Peyer's patch (tissue), 4 donors: ENCODE data around the gene FGR. TPM values are rescaled to one million over a fixed set of nuclear protein-coding genes. Genes with fewer than 3 reads are reported as not detected.

Experiments
- DNase-seq, 3 donors: peaks; one replicate each; pipeline ENCODE4 v3.0.0-alpha.2; 2017 to 2019
- H3K27ac ChIP-seq, 4 donors: fragments of 200-600 bp; sonication (generic); one replicate each; pipeline ENCODE4 v1.5.1; 2016 to 2019
- H3K27me3 ChIP-seq, 2 donors: fragments of 200-600 bp; sonication (generic); one replicate each; pipeline ENCODE4 v1.5.1; 2019
- H3K36me3 ChIP-seq, 3 donors: fragments of 200-600 bp; sonication (generic); one replicate each; pipeline ENCODE4 v1.5.1; 2016 to 2019
- H3K4me1 ChIP-seq, 4 donors: fragments of 200-600 bp; sonication (generic); one replicate each; pipeline ENCODE4 v1.5.1; 2016 to 2019
- H3K4me3 ChIP-seq, 4 donors: fragments of 200-600 bp; sonication (generic); 1 replicate in 3 of 4; 2 replicates in 1 of 4; pipeline ENCODE4 v1.5.1; 2016 to 2019; ENCODE audit warnings: mild to moderate bottlenecking in 1 of 4
- H3K9me3 ChIP-seq, 4 donors: fragments of 200-600 bp; sonication (generic); one replicate each; pipeline ENCODE4 v1.5.1; 2016 to 2019; ENCODE audit warnings: mild to moderate bottlenecking in 1 of 4
- CTCF ChIP-seq, 6 experiments: fragments of 450-650 bp in 4 of 6; fragments of 200-600 bp in 2 of 6; sonication (generic) in 1 of 6; IDR thresholded peaks; one replicate each; pipeline ENCODE4 v1.5.1; 2017 to 2019; ENCODE audit warnings: antibody characterized with exemption in 6 of 6, mild to moderate bottlenecking in 3 of 6, moderate library complexity in 1 of 6
- POLR2A ChIP-seq, 2 donors: fragments of 450-650 bp; IDR thresholded peaks; one replicate each; pipeline ENCODE4 v1.5.1; 2017; ENCODE audit warnings: antibody characterized with exemption in 2 of 2, mild to moderate bottlenecking in 2 of 2, moderate library complexity in 2 of 2
- small RNA-seq, 2 donors: library from RNA; depleted of rRNA; stranded (forward); fragments of <200 nt; gene quantifications; one replicate each; pipeline ENCODE3, GENCODE V24; 2016
- total RNA-seq, 4 donors: library from RNA; depleted of rRNA; stranded (reverse); fragments of >200 nt; gene quantifications; one replicate each; pipeline ENCODE4 v1.1.0, GENCODE V29; 2016

The FGR gene
- total RNA-seq, 4 donors from 2014 or later, result 1.1 to 38.8 (median 4.7) TPM

GRCh38 chr1:27563591-27564471 is 71.2 kb downstream of the FGR start:
- H3K27ac ChIP-seq, result peak overlapping the region; percentile 42 to 84 (median 64)
- H3K36me3 ChIP-seq, result no peaks in the 10 kb centered on the region
- H3K27me3 ChIP-seq, result no peaks in the 10 kb centered on the region
- TF ChIP-seq POLR2A (IDR thresholded peaks at IDR 0.05) (no peak), CTCF (IDR thresholded peaks at IDR 0.05) (no peak)
- H3K4me3 ChIP-seq, result peak overlapping the region in 1 of 4 donors; percentile 3
- no peaks in the 10 kb centered on the region for H3K9me3 ChIP-seq
- H3K4me1 ChIP-seq, result peaks cover 6 to 76% (median 12%) of the 10 kb centered on the region in 4 donors
- DNase-seq, result peak in 2 of 3 donors; percentile 80

GRCh38 chr1:27563341-27563590 is 71.7 kb downstream of the FGR start:
- no peaks in the 10 kb centered on the region for H3K9me3 ChIP-seq
- DNase-seq, result no peak
- no peak for TF ChIP-seq POLR2A (IDR thresholded peaks at IDR 0.05)
- TF ChIP-seq CTCF (IDR thresholded peaks at IDR 0.05), result no peak
- peaks cover 0 to 3% (median 0%) of the 10 kb centered on the region in 3 donors for H3K36me3 ChIP-seq
- H3K27me3 ChIP-seq, result no peaks in the 10 kb centered on the region
- H3K27ac ChIP-seq, result peak overlapping the region in 3 of 4 donors; percentile 50 to 84 (median 77)
- peaks cover 6 to 78% (median 12%) of the 10 kb centered on the region in 4 donors for H3K4me1 ChIP-seq
- no peak overlapping the region for H3K4me3 ChIP-seq

- DNase-seq, result no peak
- Histone ChIP-seq H3K4me1 (peaks cover under 1 to 79% (median 10%) of the 10 kb centered on the region in 4 donors), H3K9me3 (no peaks in the 10 kb centered on the region), H3K4me3 (no peak overlapping the region), H3K27ac (peak overlapping the region; percentile 22 to 84 (median 49)), H3K27me3 (no peaks in the 10 kb centered on the region), H3K36me3 (peaks cover 0 to 4% (median 0%) of the 10 kb centered on the region in 3 donors)
- no peak for TF ChIP-seq POLR2A (IDR thresholded peaks at IDR 0.05)
- no peak for TF ChIP-seq CTCF (IDR thresholded peaks at IDR 0.05)
Measured at GRCh38 chr1:27562534-27563340, 72.2 kb downstream of the FGR start.

Small RNAs within 50 kb of the gene (small RNA-seq; reads per million reads assigned to genes)
- gene AL031729.1 (0 reads per million in 2 donors), gene RNU6-949P (0 reads per million in 2 donors)

Other genes with a start within 250 kb of the FGR start
- not detected for gene GPR3, start 242.6 kb downstream of the FGR start, total RNA-seq
- 10 to 100 TPM; 52.5 to 74.5 (median 57.5) TPM for gene WASF2, start 145.0 kb downstream of the FGR start, total RNA-seq
- 10 to 100 TPM in 3 of 4 donors, 1 to 10 TPM in 1; 7.0 to 21.5 (median 12.0) TPM for gene AHDC1, start 31.0 kb downstream of the FGR start, total RNA-seq
- 10 to 100 TPM; 17.8 to 28.5 (median 20.7) TPM for gene IFI6, start 37.0 kb upstream of the FGR start, total RNA-seq
- 10 to 100 TPM in 2 of 4 donors, 1 to 10 TPM in 2; 9.3 to 62.7 (median 12.8) TPM for gene FAM76A, start 90.8 kb upstream of the FGR start, total RNA-seq
- gene STX12, start 138.0 kb upstream of the FGR start, total RNA-seq, result 10 to 100 TPM; 57.8 to 63.7 (median 59.9) TPM
- 10 to 100 TPM; 19.1 to 82.5 (median 27.0) TPM for gene PPP1R8, start 195.6 kb upstream of the FGR start, total RNA-seq
- 10 to 100 TPM in 3 of 4 donors, 1 to 10 TPM in 1; 8.1 to 86.6 (median 22.8) TPM for gene THEMIS2, start 237.4 kb upstream of the FGR start, total RNA-seq